Liver (tissue), 3 donors: ENCODE measurements around the gene COX15.
A peak's percentile ranks its signal among the peaks of the same experiment; 100 is the strongest.

ENCODE experiments used
- CTCF ChIP-seq: fragments of 150-350 bp; IDR thresholded peaks from 2 replicates; pipeline ENCODE4 v1.5.1; 2017; ENCODE audit warnings: improper control_type of control experiment, low read depth, low read length; ENCODE audit not compliant: missing input control
- EGR1 ChIP-seq, 2 donors: IDR thresholded peaks; 2 replicates each; pipeline ENCODE4 v1.6.1; 2016 to 2018; ENCODE audit warnings: antibody characterized with exemption in 2 of 2, low read depth in 2 of 2
- HNF4G ChIP-seq: IDR thresholded peaks from 2 replicates; pipeline ENCODE4 v1.6.1; 2016; ENCODE audit warnings: antibody characterized with exemption
- MAX ChIP-seq: IDR thresholded peaks from 2 replicates; pipeline ENCODE4 v1.6.1; 2016; ENCODE audit warnings: antibody characterized with exemption
- RAD21 ChIP-seq, 2 donors: IDR thresholded peaks; 2 replicates each; pipeline ENCODE4 v1.6.1; 2016; ENCODE audit warnings: antibody characterized with exemption in 2 of 2, mild to moderate bottlenecking in 2 of 2
- YY1 ChIP-seq: IDR thresholded peaks from 2 replicates; pipeline ENCODE4 v1.6.1; 2016; ENCODE audit warnings: antibody characterized with exemption, mild to moderate bottlenecking
- ZBTB33 ChIP-seq: IDR thresholded peaks from 2 replicates; pipeline ENCODE4 v1.6.1; 2016; ENCODE audit warnings: antibody characterized with exemption
- donor health status: healthy.
- donor health status: healthy.

- TF ChIP-seq CTCF (no peak), ZBTB33 (no peak), YY1 (peak; percentile 94), MAX (no peak), EGR1 (IDR thresholded peaks at IDR 0.05; ENCODE audit: low read depth in 2 of 2) (no peak), HNF4G (no peak), RAD21 (IDR thresholded peaks at IDR 0.05) (peak in 1 of 2 donors; percentile 33)
These were observed 33.3 kb downstream of the COX15 start for GRCh38 chr10:99698504-99699080.
